ENCODE measurements around the gene CSGALNACT2. TPM values are rescaled to one million over a fixed set of nuclear protein-coding genes. Genes with fewer than 3 reads are reported as not detected.

The CSGALNACT2 gene
- total and polyA plus RNA-seq, 2 of the 13 experiments (the other 11 are each of a cell fraction or from before 2014, with no cell fraction given): 3.3 to 7.1 TPM

GRCh38 chr10:43105102-43105955 is 32.9 kb upstream of the CSGALNACT2 start (continued):
- TF ChIP-seq, protein P1, sequence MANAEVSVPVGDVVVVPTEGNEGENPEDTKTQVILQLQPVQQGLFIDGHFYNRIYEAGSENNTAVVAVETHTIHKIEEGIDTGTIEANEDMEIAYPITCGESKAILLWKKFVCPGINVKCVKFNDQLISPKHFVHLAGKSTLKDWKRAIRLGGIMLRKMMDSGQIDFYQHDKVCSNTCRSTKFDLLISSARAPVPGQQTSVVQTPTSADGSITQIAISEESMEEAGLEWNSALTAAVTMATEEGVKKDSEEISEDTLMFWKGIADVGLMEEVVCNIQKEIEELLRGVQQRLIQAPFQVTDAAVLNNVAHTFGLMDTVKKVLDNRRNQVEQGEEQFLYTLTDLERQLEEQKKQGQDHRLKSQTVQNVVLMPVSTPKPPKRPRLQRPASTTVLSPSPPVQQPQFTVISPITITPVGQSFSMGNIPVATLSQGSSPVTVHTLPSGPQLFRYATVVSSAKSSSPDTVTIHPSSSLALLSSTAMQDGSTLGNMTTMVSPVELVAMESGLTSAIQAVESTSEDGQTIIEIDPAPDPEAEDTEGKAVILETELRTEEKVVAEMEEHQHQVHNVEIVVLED (CRISPR knock-in tag; IDR thresholded peaks at IDR 0.05; ENCODE audit: borderline replicate concordance): no peak
- no peak for TF ChIP-seq YEATS4 (CRISPR knock-in tag; IDR thresholded peaks at IDR 0.05; ENCODE audit: borderline replicate concordance)
- 0 out of 2 replicates have a peak, but pooled peaks have one; percentile 18 for TF ChIP-seq ZNF501 (CRISPR knock-in tag; IDR thresholded peaks at IDR 0.05)
- peak; percentile 66 for TF ChIP-seq PATZ1 (CRISPR knock-in tag; IDR thresholded peaks at IDR 0.05)
- peak; percentile 29; the same call in 1 of the 2 replicates for TF ChIP-seq SRY (CRISPR knock-in tag; IDR thresholded peaks at IDR 0.05)
- 0 out of 2 replicates have a peak, but pooled peaks have one; percentile 47 for TF ChIP-seq HOXA5 (CRISPR knock-in tag; IDR thresholded peaks at IDR 0.05)
- TF ChIP-seq, protein P2, sequence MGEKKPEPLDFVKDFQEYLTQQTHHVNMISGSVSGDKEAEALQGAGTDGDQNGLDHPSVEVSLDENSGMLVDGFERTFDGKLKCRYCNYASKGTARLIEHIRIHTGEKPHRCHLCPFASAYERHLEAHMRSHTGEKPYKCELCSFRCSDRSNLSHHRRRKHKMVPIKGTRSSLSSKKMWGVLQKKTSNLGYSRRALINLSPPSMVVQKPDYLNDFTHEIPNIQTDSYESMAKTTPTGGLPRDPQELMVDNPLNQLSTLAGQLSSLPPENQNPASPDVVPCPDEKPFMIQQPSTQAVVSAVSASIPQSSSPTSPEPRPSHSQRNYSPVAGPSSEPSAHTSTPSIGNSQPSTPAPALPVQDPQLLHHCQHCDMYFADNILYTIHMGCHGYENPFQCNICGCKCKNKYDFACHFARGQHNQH (CRISPR knock-in tag; IDR thresholded peaks at IDR 0.05): 0 out of 2 replicates have a peak, but pooled peaks have one; percentile 20
- TF ChIP-seq SMC3 (IDR thresholded peaks at IDR 0.05; ENCODE audit: low read length): no peak; the same call in 1 of the 2 replicates

Measured in HepG2 (cell line).